GM06990 (cell line): ENCODE measurements around the gene RNFT2.
A peak's percentile ranks its signal among the peaks of the same experiment; 100 is the strongest.

Experiments
- DNase-seq: peaks from one replicate; pipeline ENCODE4 v3.0.0-alpha.2; 2011; ENCODE audit not compliant: insufficient read length; ENCODE audit errors: extremely low read depth
- H3K27me3 ChIP-seq: replicated peaks from 2 replicates; pipeline ENCODE4 v1.6.0; 2011; ENCODE audit warnings: low read length; ENCODE audit not compliant: control insufficient read depth, insufficient read depth
- H3K36me3 ChIP-seq: 2 replicates; pipeline ENCODE4 v1.5.1; 2011; ENCODE audit warnings: low read length; ENCODE audit not compliant: control insufficient read depth, insufficient read depth
- H3K4me3 ChIP-seq: replicated peaks from 2 replicates; pipeline ENCODE4 v1.5.1; 2011; ENCODE audit warnings: low read depth, mild to moderate bottlenecking, control low read depth, low read length
- CTCF ChIP-seq: IDR thresholded peaks from 2 replicates; pipeline ENCODE4 v1.5.1; 2011; ENCODE audit warnings: low read length, control low read depth, mild to moderate bottlenecking, inconsistent platforms; ENCODE audit not compliant: insufficient read depth, poor library complexity, severe bottlenecking

RNFT2 gene

GRCh38 chr12:116737774-116738657, at the start of gene RNFT2, which contains the start of gene SPRING1:
Gene RNFT2, plus strand, starts transcription at chr12:116738315. Its CDS starts 2,183 bp downstream, at chr12:116740498.
Gene SPRING1, minus strand, starts transcription at chr12:116738069. Its CDS starts 169 bp downstream, at chr12:116737900.
- DNase-seq, result peak; percentile 99
- H3K27me3 ChIP-seq, result no peaks in the 10 kb centered on the region
- H3K4me3 ChIP-seq, result peak within 1 kb of the TSS; percentile 86
- TF ChIP-seq CTCF, result peak; percentile 7
- no peaks in the 10 kb centered on the region; the same call in 1 of the 2 replicates for H3K36me3 ChIP-seq

- H3K36me3 ChIP-seq, result no peaks in the 10 kb centered on the region
- no peak overlapping the region for H3K4me3 ChIP-seq
- no peaks in the 10 kb centered on the region; the same call in 1 of the 2 replicates for H3K27me3 ChIP-seq
- DNase-seq, result no peak
- TF ChIP-seq CTCF, result no peak
Observed at GRCh38 chr12:116689521-116689920, 48.6 kb upstream of the RNFT2 start.

GRCh38 chr12:116689979-116690744, 48.0 kb upstream of the RNFT2 start:
- no peak overlapping the region for H3K4me3 ChIP-seq

GRCh38 chr12:116691205-116691604, 46.9 kb upstream of the RNFT2 start:
- no peak for DNase-seq
- TF ChIP-seq CTCF, result no peak
- no peaks in the 10 kb centered on the region; the same call in 1 of the 2 replicates for H3K27me3 ChIP-seq
- no peaks in the 10 kb centered on the region for H3K36me3 ChIP-seq
- no peak overlapping the region for H3K4me3 ChIP-seq

More at GRCh38 chr12:116689979-116690744, 48.0 kb upstream of the RNFT2 start:
- TF ChIP-seq CTCF, result no peak
- Histone ChIP-seq H3K36me3 (no peaks in the 10 kb centered on the region), H3K27me3 (no peaks in the 10 kb centered on the region; the same call in 1 of the 2 replicates)
- DNase-seq, result no peak

- no peak overlapping the region for H3K4me3 ChIP-seq
- TF ChIP-seq CTCF, result no peak
Observed at GRCh38 chr12:116691636-116692035, 46.5 kb upstream of the RNFT2 start.

More at GRCh38 chr12:116691636-116692035, 46.5 kb upstream of the RNFT2 start:
- no peak for DNase-seq
- H3K27me3 ChIP-seq, result no peaks in the 10 kb centered on the region; the same call in 1 of the 2 replicates
- no peaks in the 10 kb centered on the region for H3K36me3 ChIP-seq
